A375 (cell line): ENCODE data around the gene SGTA. TPM values are rescaled to one million over a fixed set of nuclear protein-coding genes. Genes with fewer than 3 reads are reported as not detected.

ENCODE experiments used
- total RNA-seq: library from RNA; depleted of rRNA; stranded (reverse); fragments of >200 nt; shearing (Covaris generic); gene quantifications from 2 replicates; pipeline ENCODE4 v1.2.3, GENCODE V29; 2014; rRNA removed

Gene SGTA, protein sequence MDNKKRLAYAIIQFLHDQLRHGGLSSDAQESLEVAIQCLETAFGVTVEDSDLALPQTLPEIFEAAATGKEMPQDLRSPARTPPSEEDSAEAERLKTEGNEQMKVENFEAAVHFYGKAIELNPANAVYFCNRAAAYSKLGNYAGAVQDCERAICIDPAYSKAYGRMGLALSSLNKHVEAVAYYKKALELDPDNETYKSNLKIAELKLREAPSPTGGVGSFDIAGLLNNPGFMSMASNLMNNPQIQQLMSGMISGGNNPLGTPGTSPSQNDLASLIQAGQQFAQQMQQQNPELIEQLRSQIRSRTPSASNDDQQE
- total RNA-seq = 57.8 and 63.6 TPM in 2 replicates

DNA sequence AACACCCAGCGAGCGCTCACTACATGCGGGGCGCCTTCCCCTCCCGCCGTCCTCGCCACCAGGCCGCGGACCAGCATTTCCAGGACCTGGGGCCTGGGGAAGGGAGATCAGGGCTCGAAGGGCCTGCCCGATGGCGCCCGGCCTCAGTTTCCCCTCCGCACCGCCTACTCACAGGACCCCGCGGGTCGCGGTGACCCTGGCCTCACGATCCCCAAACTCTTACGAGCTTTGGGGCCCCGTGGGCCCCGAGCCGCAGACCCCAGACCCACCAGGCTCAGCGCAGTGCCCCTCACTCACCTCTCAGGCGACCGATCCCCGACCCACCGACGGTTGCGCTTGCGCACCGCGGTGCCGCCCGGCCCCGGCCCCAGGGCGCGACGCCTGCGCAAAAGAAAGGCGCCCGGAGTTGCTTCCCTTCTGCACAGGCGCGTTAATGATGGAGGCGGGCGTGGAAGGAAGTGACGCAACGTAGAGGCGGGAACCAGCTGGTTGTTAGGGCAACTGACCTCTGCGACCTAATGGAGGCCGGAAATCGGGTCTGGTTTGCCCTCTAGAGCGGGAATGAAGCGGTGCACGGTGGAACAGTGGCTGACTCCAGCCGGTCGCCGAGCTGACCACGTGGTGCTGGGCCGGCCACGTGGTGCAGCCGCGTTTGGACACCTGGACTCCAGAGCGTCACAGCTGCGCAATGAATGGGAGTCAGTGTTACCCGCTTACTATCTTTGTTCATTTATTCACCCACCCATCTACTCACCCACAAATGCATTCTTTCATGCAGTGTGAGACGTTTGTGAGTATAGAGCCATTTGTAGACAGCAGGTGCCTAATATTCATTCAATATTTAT lies at the start of gene SGTA:
Gene SGTA, minus strand, starts transcription at position 338 of the 845 bp plus-strand sequence. CDS start 14,205 bp downstream, outside the sequence.

GRCh38 chr19:2819540-2820111 lies 36.6 kb upstream of the SGTA start, which contains the start of gene ZNF554:
TSS of gene ZNF554 (plus strand) at chr19:2819868. CDS start at chr19:2820072, 204 bp downstream.

GRCh38 chr19:2785244-2785997 lies 2.3 kb upstream of the SGTA start, which contains the start of gene THOP1:
TSS of gene THOP1 (plus strand) at chr19:2785503. CDS start at chr19:2785663, 160 bp downstream.

GRCh38 chr19:2739602-2740313 lies 43.3 kb downstream of the SGTA start, which contains the start of gene SLC39A3:
TSS of gene SLC39A3 (minus strand) at chr19:2740017. CDS start at chr19:2737257, 2,760 bp downstream.

GRCh38 chr19:2720777-2721569 lies 62.1 kb downstream of the SGTA start, which contains the start of gene DIRAS1:
TSS of gene DIRAS1 (minus strand) at chr19:2721372. CDS start at chr19:2717806, 3,566 bp downstream.

Other genes starting within 250 kb of the SGTA start
- 1.7 and 1.8 TPM in 2 replicates for gene GNG7, start 80.6 kb downstream of the SGTA start, total RNA-seq
- gene DIRAS1, start 61.9 kb downstream of the SGTA start, total RNA-seq = 0.72 and 1.0 TPM in 2 replicates
- gene SLC39A3, start 43.3 kb downstream of the SGTA start, total RNA-seq = 26.3 and 32.6 TPM in 2 replicates
- 138 and 190 TPM in 2 replicates for gene THOP1, start 2.2 kb upstream of the SGTA start, total RNA-seq
- gene ZNF554, start 36.6 kb upstream of the SGTA start, total RNA-seq = 2.1 and 2.3 TPM in 2 replicates
- gene ZNF555, start 58.2 kb upstream of the SGTA start, total RNA-seq = 0.13 and 0.30 TPM in 2 replicates
- 0.83 and 1.3 TPM in 2 replicates for gene ZNF556, start 84.1 kb upstream of the SGTA start, total RNA-seq
- gene ZNF57, start 117.7 kb upstream of the SGTA start, total RNA-seq = 2.5 and 3.7 TPM in 2 replicates
- 0.53 and 2.5 TPM in 2 replicates for gene ZNF77, start 161.7 kb upstream of the SGTA start, total RNA-seq
- 1.4 and 1.5 TPM in 2 replicates for gene TLE6, start 194.3 kb upstream of the SGTA start, total RNA-seq
- gene TLE2, start 246.0 kb upstream of the SGTA start, total RNA-seq = 1.0 and 6.4 TPM in 2 replicates